Transverse colon (tissue), 4 donors: ENCODE results near the gene DYNC2LI1. TPM values are rescaled to one million over a fixed set of nuclear protein-coding genes. Genes with fewer than 3 reads are reported as not detected.

Experiments
- DNase-seq: peaks from one replicate; pipeline ENCODE4 v3.0.0-alpha.2; 2019
- H3K27ac ChIP-seq, 4 donors: fragments of 200-600 bp; sonication (generic); 2 replicates each; pipeline ENCODE4 v1.5.1; 2016 to 2018; ENCODE audit warnings: inconsistent platforms in 4 of 4
- H3K27me3 ChIP-seq: fragments of 200-600 bp; sonication (generic); 2 replicates; pipeline ENCODE4 v1.5.1; 2017; ENCODE audit warnings: inconsistent platforms
- H3K36me3 ChIP-seq, 4 donors: fragments of 200-600 bp; sonication (generic); 2 replicates each; pipeline ENCODE4 v1.5.1; 2017 to 2019; ENCODE audit warnings: inconsistent platforms in 4 of 4
- H3K4me1 ChIP-seq, 4 donors: fragments of 200-600 bp; sonication (generic); 2 replicates each; pipeline ENCODE4 v1.5.1; 2017 to 2020; ENCODE audit warnings: inconsistent platforms in 4 of 4
- H3K4me3 ChIP-seq, 4 donors: fragments of 200-600 bp; sonication (generic); 1 replicate in 1 of 4; 2 replicates in 3 of 4; pipeline versions ENCODE4 v1.5.1 to v1.6.1; 2017 to 2019; ENCODE audit warnings: inconsistent platforms in 4 of 4
- H3K9me3 ChIP-seq, 2 donors: fragments of 200-600 bp; sonication (generic); 2 replicates each; pipeline ENCODE4 v1.5.1; 2017 to 2019; ENCODE audit warnings: inconsistent platforms in 2 of 2
- CTCF ChIP-seq, 5 experiments: fragments of 200-600 bp in 3 of 5; fragments of 450-650 bp in 2 of 5; sonication (generic) in 3 of 5; IDR thresholded peaks; 1 replicate in 2 of 5; 2 replicates in 3 of 5; pipeline ENCODE4 v1.5.1; 2016 to 2017; ENCODE audit warnings: antibody characterized with exemption in 5 of 5, inconsistent platforms in 3 of 5, mild to moderate bottlenecking in 2 of 5, moderate library complexity in 1 of 5
- EP300 ChIP-seq: sonication (generic); formaldehyde crosslinking; IDR thresholded peaks from one replicate; pipeline ENCODE4 v1.6.1; 2017; ENCODE audit warnings: antibody characterized with exemption, low read depth
- POLR2A ChIP-seq: fragments of 450-650 bp; IDR thresholded peaks from one replicate; pipeline ENCODE4 v1.6.1; 2016; ENCODE audit warnings: antibody characterized with exemption, mild to moderate bottlenecking, moderate library complexity
- POLR2AphosphoS5 ChIP-seq, 3 donors: sonication (generic); formaldehyde crosslinking; IDR thresholded peaks; one replicate each; pipeline ENCODE4 v1.6.1; 2016; ENCODE audit warnings: antibody characterized with exemption in 3 of 3
- WGBS, 2 donors: methylation state at CpG; one replicate each; pipeline ENCODE4 v1.1.5; 2018; ENCODE audit warnings: low coverage in 1 of 2; 5-methylcytosine and 5-hydroxymethylcytosine counted together
- in situ Hi-C, 4 donors: fragments of 200-750 bp; cut with MboI; loops; one replicate each; pipeline versions ENCODE4 v1.15.0 to v1.15.1; 2017; ENCODE audit warnings: low sequenced_read_pairs in 3 of 4, low pct_ligation_motif_present in 1 of 4, low pct_unique_long_range_greater_than_20kb in 1 of 4
- intact Hi-C: fragments of 100-400 bp; cut with DNase I; formaldehyde crosslinking; loops from one replicate; pipeline ENCODE4 v1.15.1; 2023; ENCODE audit warnings: low total_unique reads
- total RNA-seq, 4 donors: library from RNA; depleted of rRNA; stranded (reverse); fragments of >200 nt; gene quantifications; one replicate each; pipeline ENCODE4 v1.1.0, GENCODE V29; 2016

Gene DYNC2LI1
- total RNA-seq, 4 donors from 2014 or later: 6.6 to 26.9 (median 20.2) TPM

- WGBS, 2 donors: 93 to 96% methylated on average over 4 to 16 of the region's 17 CpGs
- intact Hi-C loops: no loop called here
- TF ChIP-seq POLR2A: no peak
- TF ChIP-seq EP300: no peak
- no peak for TF ChIP-seq CTCF (IDR thresholded peaks at IDR 0.05)
- no peak for TF ChIP-seq POLR2AphosphoS5 (IDR thresholded peaks at IDR 0.05)
- in situ Hi-C loops: no loop called here
- no peaks in the 10 kb centered on the region for H3K36me3 ChIP-seq
- no peak overlapping the region for H3K4me3 ChIP-seq
- no peak for DNase-seq
- H3K4me1 ChIP-seq: no peaks in the 10 kb centered on the region
- H3K27me3 ChIP-seq: peaks cover 19% of the 10 kb centered on the region
- no peak overlapping the region for H3K27ac ChIP-seq
- H3K9me3 ChIP-seq: no peaks in the 10 kb centered on the region
Observed at GRCh38 chr2:43826305-43827250, 52.7 kb downstream of the DYNC2LI1 start.

- H3K9me3 ChIP-seq: no peaks in the 10 kb centered on the region
- in situ Hi-C loops (no loop called here), intact Hi-C loops (no loop called here)
- H3K36me3 ChIP-seq: no peaks in the 10 kb centered on the region
- H3K4me1 ChIP-seq: no peaks in the 10 kb centered on the region
- peak overlapping the region in 3 of 4 donors; percentile 19 to 31 (median 25) for H3K4me3 ChIP-seq
- 10 to 19% methylated on average over 4 to 36 of the region's 54 CpGs for WGBS, 2 donors
- H3K27ac ChIP-seq: no peak overlapping the region
- no peak for DNase-seq
- peaks cover 31% of the 10 kb centered on the region for H3K27me3 ChIP-seq
- no peak for TF ChIP-seq EP300
- TF ChIP-seq CTCF (IDR thresholded peaks at IDR 0.05): no peak
- TF ChIP-seq POLR2A: no peak
- TF ChIP-seq POLR2AphosphoS5 (IDR thresholded peaks at IDR 0.05): no peak
Observed at GRCh38 chr2:43831543-43832294, 57.9 kb downstream of the DYNC2LI1 start.

DNA sequence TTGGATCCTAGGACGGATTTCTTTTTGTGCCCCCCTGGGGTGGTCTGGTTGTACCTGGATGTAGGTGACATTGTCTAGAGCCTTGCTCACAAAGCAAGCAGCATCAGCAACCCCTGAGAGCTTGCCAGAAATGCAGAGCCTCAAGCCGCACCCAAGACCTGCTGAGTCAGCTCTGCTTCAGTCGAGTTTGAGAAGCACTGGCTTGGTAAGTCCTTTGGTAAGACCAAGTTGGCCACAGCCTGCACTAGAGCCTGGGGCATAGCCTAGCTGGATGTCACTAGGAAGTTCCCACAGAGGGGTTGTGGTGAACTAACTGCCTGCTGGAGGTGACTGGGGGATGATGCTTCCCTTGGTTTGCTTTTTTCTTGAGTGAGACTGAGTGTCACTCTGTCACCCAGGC is 58.6 kb downstream of the DYNC2LI1 start:
- intact Hi-C loops: no loop called here
- no peaks in the 10 kb centered on the region for H3K9me3 ChIP-seq
- no peaks in the 10 kb centered on the region for H3K36me3 ChIP-seq
- H3K4me3 ChIP-seq: no peak overlapping the region
- H3K4me1 ChIP-seq: no peaks in the 10 kb centered on the region
- TF ChIP-seq POLR2A: no peak
- no peak for TF ChIP-seq POLR2AphosphoS5 (IDR thresholded peaks at IDR 0.05)
- TF ChIP-seq EP300: no peak
- TF ChIP-seq CTCF (IDR thresholded peaks at IDR 0.05): no peak
- in situ Hi-C loops: no loop called here
- DNase-seq: no peak
- 61% methylated on average over 3 of the region's 3 CpGs; no CpG with 5 or more reads in 1 of the 2 donors for WGBS, 2 donors
- peaks cover 31% of the 10 kb centered on the region for H3K27me3 ChIP-seq
- H3K27ac ChIP-seq: no peak overlapping the region

DNA sequence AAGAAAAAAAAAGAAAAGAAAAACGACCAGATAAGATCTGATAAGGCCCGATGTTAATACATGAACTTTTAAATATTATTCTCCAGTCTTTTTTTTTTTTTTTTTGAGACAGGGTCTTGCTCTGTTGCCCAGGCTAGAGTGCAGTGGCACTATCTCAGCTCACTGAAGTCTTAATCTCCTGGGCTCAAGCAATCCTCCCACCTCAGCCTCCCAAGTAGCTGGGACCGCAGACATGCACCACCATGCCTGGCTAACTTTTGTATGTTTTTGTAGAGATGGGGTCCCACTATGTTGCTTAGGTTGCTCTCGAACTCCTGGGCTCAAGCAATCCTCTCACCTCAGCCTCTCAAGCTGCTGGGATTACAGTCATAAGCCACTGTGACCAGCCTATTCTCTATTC is 63.2 kb downstream of the DYNC2LI1 start:
- in situ Hi-C loops: no loop called here
- intact Hi-C loops: no loop called here
- WGBS, 2 donors: 77 to 85% methylated on average over 4 of the region's 4 CpGs

More for the DNA sequence above, 63.2 kb downstream of the DYNC2LI1 start:
- H3K9me3 ChIP-seq: no peaks in the 10 kb centered on the region
- TF ChIP-seq POLR2AphosphoS5 (IDR thresholded peaks at IDR 0.05): no peak
- TF ChIP-seq EP300: no peak
- no peak for TF ChIP-seq CTCF (IDR thresholded peaks at IDR 0.05)
- no peak for TF ChIP-seq POLR2A
- no peaks in the 10 kb centered on the region for H3K4me1 ChIP-seq
- H3K27ac ChIP-seq: no peak overlapping the region
- peaks cover 7% of the 10 kb centered on the region for H3K27me3 ChIP-seq
- no peaks in the 10 kb centered on the region for H3K36me3 ChIP-seq
- no peak overlapping the region for H3K4me3 ChIP-seq
- DNase-seq: no peak
